IMR-90 (cell line): ENCODE measurements around the gene KRTAP2-1. TPM values are rescaled to one million over a fixed set of nuclear protein-coding genes. Genes with fewer than 3 reads are reported as not detected.
"Not testable (repeated sequence)": the region's sequence is repeated elsewhere in the genome, so short reads cannot be mapped to it uniquely, and the experiment has no call there.

Experiments used
- ATAC-seq: fragments of 200-7000 bp; cut with Tn5 transposase; 2 replicates; pipeline ENCODE4 v1.9.1; 2020; ENCODE audit warnings: low read depth, mild to moderate bottlenecking, moderate library complexity
- BruUV-seq: library from RNA; stranded (reverse); fragments of 400-500 nt; replicated peaks from 2 replicates; lab custom pipeline; 2021; lab: Mats Ljungman, UMichigan
- CTCF ChIA-PET: fragments of 300-600 bp; formaldehyde crosslinking; extraction: SDS; loops from one replicate; lab custom pipeline; 2021; ENCODE audit warnings: antibody characterized with exemption; lab: Yijun Ruan, JAX
- POLR2A ChIA-PET: fragments of 300-600 bp; sonication (Branson Sonifier 250); formaldehyde crosslinking; loops from one replicate; lab custom pipeline; 2022; ENCODE audit warnings: antibody characterized with exemption; ENCODE audit not compliant: unreplicated experiment; lab: Charles Lee
- DNase-seq: peaks from one replicate; pipeline ENCODE4 v3.0.0; 2013
- H2AFZ ChIP-seq: replicated peaks from 2 replicates; pipeline ENCODE3; 2013; ENCODE audit warnings: low read length, mild to moderate bottlenecking; ENCODE audit not compliant: poor library complexity
- H2AK5ac ChIP-seq: 2 replicates; pipeline ENCODE4 v1.6.1; 2013; ENCODE audit warnings: low read depth, low read length, inconsistent platforms
- H2AK9ac ChIP-seq: replicated peaks from 2 replicates; pipeline ENCODE3; 2013; ENCODE audit warnings: mild to moderate bottlenecking, low read depth, low read length, moderate library complexity; ENCODE audit not compliant: poor library complexity
- H2BK120ac ChIP-seq: 2 replicates; pipeline ENCODE4 v1.6.1; 2013; ENCODE audit warnings: low read depth, low read length, inconsistent platforms
- H2BK15ac ChIP-seq: 3 replicates; pipeline ENCODE4 v1.6.1; 2013; ENCODE audit warnings: low read depth, low read length, inconsistent platforms
- H2BK20ac ChIP-seq: 2 replicates; pipeline ENCODE4 v1.6.1; 2013; ENCODE audit warnings: low read depth, mild to moderate bottlenecking, inconsistent platforms, low read length, moderate library complexity
- H2BK5ac ChIP-seq: 2 replicates; pipeline ENCODE4 v1.6.1; 2013; ENCODE audit warnings: mild to moderate bottlenecking, low read depth, low read length, inconsistent platforms; ENCODE audit not compliant: poor library complexity, severe bottlenecking
- H3K14ac ChIP-seq: replicated peaks from 2 replicates; pipeline ENCODE4 v1.6.1; 2013; ENCODE audit warnings: low read depth, low read length, inconsistent platforms
- H3K18ac ChIP-seq: 2 replicates; pipeline ENCODE4 v1.6.1; 2013; ENCODE audit warnings: low read depth, low read length, control low read depth
- H3K23ac ChIP-seq: 2 replicates; pipeline ENCODE4 v1.6.1; 2013; ENCODE audit warnings: low read depth, low read length, inconsistent platforms
- H3K27ac ChIP-seq: 2 replicates; pipeline ENCODE4 v1.5.1; 2013; ENCODE audit warnings: mild to moderate bottlenecking, control low read depth, low read length; ENCODE audit not compliant: insufficient read depth
- H3K27me3 ChIP-seq: 2 replicates; pipeline ENCODE4 v1.6.1; 2013; ENCODE audit warnings: low read length; ENCODE audit not compliant: control insufficient read depth, insufficient read depth
- H3K36me3 ChIP-seq: 2 replicates; pipeline ENCODE4 v1.6.1; 2013; ENCODE audit warnings: low read length, mixed read lengths; ENCODE audit not compliant: control insufficient read depth, insufficient read depth
- H3K4ac ChIP-seq: 2 replicates; pipeline ENCODE4 v1.6.1; 2013; ENCODE audit warnings: low read depth, low read length, inconsistent platforms
- H3K4me1 ChIP-seq: 2 replicates; pipeline ENCODE4 v1.6.1; 2013; ENCODE audit warnings: low read length, mixed read lengths; ENCODE audit not compliant: control insufficient read depth, insufficient read depth
- H3K4me2 ChIP-seq: 2 replicates; pipeline ENCODE4 v1.6.1; 2013; ENCODE audit warnings: low read depth, mild to moderate bottlenecking, control low read depth, low read length, moderate library complexity
- H3K4me3 ChIP-seq: 2 replicates; pipeline ENCODE4 v1.5.1; 2013; ENCODE audit warnings: low read depth, mild to moderate bottlenecking, control low read depth, low read length, moderate library complexity; ENCODE audit not compliant: insufficient read depth
- H3K56ac ChIP-seq: 2 replicates; pipeline ENCODE4 v1.6.1; 2013; ENCODE audit warnings: low read length, inconsistent platforms; ENCODE audit not compliant: insufficient read depth; ENCODE audit errors: extremely low read depth
- H3K79me1 ChIP-seq, 2 experiments: 2 replicates each; pipeline ENCODE4 v1.6.1; 2013; ENCODE audit warnings: low read length in 2 of 2, inconsistent platforms in 1 of 2, low read depth in 1 of 2
- H3K9ac ChIP-seq: 2 replicates; pipeline ENCODE4 v1.6.1; 2013; ENCODE audit warnings: low read depth, low read length, control low read depth
- H3K9me1 ChIP-seq: 2 replicates; pipeline ENCODE4 v1.6.1; 2013; ENCODE audit warnings: low read length, inconsistent platforms; ENCODE audit not compliant: insufficient read depth
- H3K9me3 ChIP-seq: 2 replicates; pipeline ENCODE4 v1.6.1; 2013; ENCODE audit warnings: low read length; ENCODE audit not compliant: control insufficient read depth, insufficient read depth
- H4K20me1 ChIP-seq: 2 replicates; pipeline ENCODE4 v1.6.1; 2013; ENCODE audit warnings: low read length, inconsistent platforms; ENCODE audit not compliant: insufficient read depth
- H4K5ac ChIP-seq: 2 replicates; pipeline ENCODE4 v1.6.1; 2013; ENCODE audit warnings: mild to moderate bottlenecking, low read depth, low read length, control low read depth
- H4K8ac ChIP-seq, 2 experiments: 2 replicates each; pipeline ENCODE4 v1.6.1; 2013; ENCODE audit warnings: low read depth in 2 of 2, low read length in 2 of 2, control low read depth in 1 of 2, inconsistent platforms in 1 of 2
- H4K91ac ChIP-seq: 2 replicates; pipeline ENCODE4 v1.6.1; 2013; ENCODE audit warnings: low read depth, low read length, inconsistent platforms; ENCODE audit not compliant: insufficient read depth
- CTCF ChIP-seq: conservative IDR thresholded peaks from 2 replicates; pipeline ENCODE4 v1.5.1; 2012; ENCODE audit warnings: mild to moderate bottlenecking, low read depth, low read length, improper control_type of control experiment
- WGBS, 2 experiments: methylation state at CpG; one replicate each; pipeline versions ENCODE4 v1.1.5 to v1.1.7; 2013; ENCODE audit warnings: missing lambda C conversion rate in 2 of 2; ENCODE audit not compliant: insufficient read length in 1 of 2; ENCODE audit errors: extremely low coverage in 2 of 2; 5-methylcytosine and 5-hydroxymethylcytosine counted together
- dilution Hi-C: fragments of 300-500 bp; cut with HindIII; formaldehyde crosslinking; loops from one replicate; pipeline ENCODE4 v1.14.3; 2018; ENCODE audit warnings: low sequenced_read_pairs; ENCODE audit not compliant: unreplicated experiment
- in situ Hi-C: fragments of 300-500 bp; cut with MboI; formaldehyde crosslinking; loops from 3 replicates; pipeline ENCODE4 v1.14.3; 2019; ENCODE audit warnings: low sequenced_read_pairs, inconsistent platforms, mixed read lengths
- intact Hi-C: fragments of 100-400 bp; cut with micrococcal nuclease; formaldehyde crosslinking; loops from 2 replicates; pipeline ENCODE4 v1.10.0; 2022
- polyA plus RNA-seq, 3 experiments: library from polyadenylated mRNA; depleted of rRNA; stranded (reverse); fragments of >200 nt; gene quantifications; 2 replicates each; pipeline ENCODE4 v1.2.3, GENCODE V29; 2012; ENCODE audit warnings: low replicate concordance in 1 of 3
- total RNA-seq: library from RNA; depleted of rRNA; stranded (reverse); fragments of >200 nt; gene quantifications from 2 replicates; pipeline ENCODE4 v1.2.3, GENCODE V29; 2012

KRTAP2-1 gene
- total and polyA plus RNA-seq, 2 of the 4 experiments (the other 2 are of a cell fraction): not detected

- H3K56ac ChIP-seq, H3K23ac ChIP-seq, H3K79me1 ChIP-seq, H3K4me2 ChIP-seq, ATAC-seq, H3K9me3 ChIP-seq, H4K20me1 ChIP-seq, H3K27ac ChIP-seq, in situ Hi-C loops, H3K36me3 ChIP-seq, H3K9me1 ChIP-seq, CTCF ChIA-PET, H3K4me3 ChIP-seq, dilution Hi-C loops, H3K27me3 ChIP-seq, BruUV-seq, H2BK20ac ChIP-seq, H3K4me1 ChIP-seq, H2AK9ac ChIP-seq, H3K14ac ChIP-seq, intact Hi-C loops, H3K9ac ChIP-seq, POLR2A ChIA-PET, H2BK15ac ChIP-seq: not testable (repeated sequence)
- 0 out of 2 replicates have a peak, but pooled peaks have one; percentile 16 for TF ChIP-seq CTCF
- 89% methylated on average over 2 of the region's 14 CpGs; no CpG with 5 or more reads in 1 of the 2 experiments for WGBS, 2 experiments
- 0 out of 2 replicates have a peak within 1 kb of the TSS, but pooled peaks have one; percentile 12 for H4K91ac ChIP-seq
- peak within 1 kb of the TSS; percentile 11 for H2BK5ac ChIP-seq
- peak; percentile 28 for DNase-seq
- H2AK5ac ChIP-seq: peak within 1 kb of the TSS; percentile 39; the same call in 1 of the 2 replicates
- peak within 1 kb of the TSS; percentile 38; the same call in 1 of the 2 replicates for H4K5ac ChIP-seq
- peak within 1 kb of the TSS; percentile 12; the same call in 1 of the 2 replicates for H3K18ac ChIP-seq
- H4K8ac ChIP-seq: peak within 1 kb of the TSS in 1 of 2 experiments; percentile 70; a peak in 2 of 4 replicates
- H2BK120ac ChIP-seq: peak within 1 kb of the TSS; percentile 33; the same call in 1 of the 2 replicates
- H3K4ac ChIP-seq: peak within 1 kb of the TSS; percentile 55
- H2AFZ ChIP-seq: peak within 1 kb of the TSS; percentile 60
Measured at GRCh38 chr17:41040783-41041571, 6.1 kb downstream of the KRTAP2-1 start, which contains the start of gene KRTAP1-1. Gene KRTAP1-1 (minus strand): TSS chr17:41041450. CDS start chr17:41041397, 53 bp downstream.
